Measurements from ENCODE around the gene OSBPL10.

DNA sequence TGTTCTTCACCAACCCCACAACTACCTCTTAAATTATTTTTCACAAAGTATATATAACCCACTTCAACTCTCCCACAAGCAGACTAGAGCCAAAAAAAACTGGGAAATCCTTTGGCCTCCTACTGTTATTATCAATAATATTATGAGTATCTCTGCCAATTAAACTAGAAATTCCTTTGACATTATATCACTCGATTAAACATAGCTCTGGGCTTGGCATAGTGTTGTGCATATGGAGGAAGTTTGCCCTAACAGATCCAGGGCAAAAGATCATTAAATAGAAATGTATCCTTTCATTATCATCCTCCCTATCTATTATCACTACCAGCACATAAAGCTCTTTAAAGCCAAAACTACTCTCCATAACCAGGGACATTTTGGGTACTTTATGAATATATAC is 74.9 kb downstream of the OSBPL10 start:
- TF ChIP-seq, protein P1, sequence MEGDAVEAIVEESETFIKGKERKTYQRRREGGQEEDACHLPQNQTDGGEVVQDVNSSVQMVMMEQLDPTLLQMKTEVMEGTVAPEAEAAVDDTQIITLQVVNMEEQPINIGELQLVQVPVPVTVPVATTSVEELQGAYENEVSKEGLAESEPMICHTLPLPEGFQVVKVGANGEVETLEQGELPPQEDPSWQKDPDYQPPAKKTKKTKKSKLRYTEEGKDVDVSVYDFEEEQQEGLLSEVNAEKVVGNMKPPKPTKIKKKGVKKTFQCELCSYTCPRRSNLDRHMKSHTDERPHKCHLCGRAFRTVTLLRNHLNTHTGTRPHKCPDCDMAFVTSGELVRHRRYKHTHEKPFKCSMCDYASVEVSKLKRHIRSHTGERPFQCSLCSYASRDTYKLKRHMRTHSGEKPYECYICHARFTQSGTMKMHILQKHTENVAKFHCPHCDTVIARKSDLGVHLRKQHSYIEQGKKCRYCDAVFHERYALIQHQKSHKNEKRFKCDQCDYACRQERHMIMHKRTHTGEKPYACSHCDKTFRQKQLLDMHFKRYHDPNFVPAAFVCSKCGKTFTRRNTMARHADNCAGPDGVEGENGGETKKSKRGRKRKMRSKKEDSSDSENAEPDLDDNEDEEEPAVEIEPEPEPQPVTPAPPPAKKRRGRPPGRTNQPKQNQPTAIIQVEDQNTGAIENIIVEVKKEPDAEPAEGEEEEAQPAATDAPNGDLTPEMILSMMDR (conservative IDR thresholded peaks at IDR 0.05; ENCODE audit: low read depth, low read length) = no peak
- no peak for TF ChIP-seq EZH2 (IDR thresholded peaks at IDR 0.05; ENCODE audit: borderline replicate concordance, low read depth, low read length, poor library complexity, severe bottlenecking)
